ENCODE results near the gene PGBD5. TPM values are rescaled to one million over a fixed set of nuclear protein-coding genes. Genes with fewer than 3 reads are reported as not detected.
"Not testable (repeated sequence)": the region's sequence is repeated elsewhere in the genome, so short reads cannot be mapped to it uniquely, and the experiment has no call there.

PGBD5 gene
- total RNA-seq, 1 donor from 2014 or later = 19.7 TPM

- Mint-ChIP-seq H3K9me3 (no peaks in the 10 kb centered on the region), H3K36me3 (ENCODE audit: low read depth) (peaks cover 6% of the 10 kb centered on the region), H3K27me3 (ENCODE audit: low read depth) (peaks cover 74% of the 10 kb centered on the region), H3K27ac (ENCODE audit: unreplicated experiment) (no peak overlapping the region), H3K4me3 (peak overlapping the region; percentile 89), H3K4me1 (peaks cover 52% of the 10 kb centered on the region)
- no peak for TF ChIP-seq CTCF (conservative IDR thresholded peaks at IDR 0.05)
- peak; percentile 5 for DNase-seq (ENCODE audit: low read depth, low spot score)
These were observed 1.5 kb downstream of the PGBD5 start for GRCh38 chr1:230424391-230425251.

DNA sequence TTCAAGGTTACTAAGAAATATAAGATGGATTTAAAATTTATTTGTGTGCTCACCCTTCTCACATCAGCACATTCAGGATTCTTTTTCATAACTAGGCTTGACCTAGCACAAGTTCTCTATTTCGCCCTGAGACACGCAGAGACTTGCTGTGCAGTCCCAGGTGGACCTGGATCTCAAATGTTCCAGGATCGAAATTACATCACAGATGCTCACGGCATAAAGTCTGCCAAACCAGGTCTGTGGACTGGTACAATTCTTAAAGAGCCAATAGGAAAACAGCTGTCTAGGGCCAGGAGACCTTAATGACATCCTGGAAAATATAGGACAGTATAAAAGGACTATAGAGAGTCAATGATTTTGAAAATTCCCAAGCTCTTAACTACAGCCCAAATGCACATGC is 2.2 kb downstream of the PGBD5 start:
- Mint-ChIP-seq H3K27me3 (ENCODE audit: low read depth) (peaks cover 68% of the 10 kb centered on the region), H3K4me1 (peaks cover 46% of the 10 kb centered on the region)
- DNase-seq (ENCODE audit: low read depth, low spot score) = no peak

DNA sequence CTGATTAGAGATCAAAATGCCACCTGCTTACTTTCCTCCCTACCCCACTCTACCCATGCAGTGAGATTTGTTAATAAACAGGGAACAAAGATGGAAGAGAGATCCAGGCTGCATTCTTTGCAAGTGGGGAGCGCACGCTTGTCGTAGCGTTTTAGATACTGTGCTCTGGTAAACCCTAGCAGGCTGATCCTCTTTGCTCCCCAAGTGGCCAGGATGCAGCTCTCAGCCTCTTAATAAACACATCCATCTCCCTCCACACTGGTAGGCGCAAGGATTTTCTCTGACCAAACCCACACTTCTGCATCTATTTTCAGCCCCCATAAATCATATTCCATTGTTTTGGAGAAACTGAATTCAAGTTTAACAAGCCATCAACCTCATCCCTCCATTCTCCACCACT is 2.9 kb downstream of the PGBD5 start:
- H3K4me3 Mint-ChIP-seq = peak overlapping the region; percentile 44
- H3K27ac Mint-ChIP-seq (ENCODE audit: unreplicated experiment) = no peak overlapping the region
- peaks cover 43% of the 10 kb centered on the region for H3K4me1 Mint-ChIP-seq
- TF ChIP-seq CTCF (conservative IDR thresholded peaks at IDR 0.05) = no peak
- H3K9me3 Mint-ChIP-seq = no peaks in the 10 kb centered on the region
- peaks cover 66% of the 10 kb centered on the region for H3K27me3 Mint-ChIP-seq (ENCODE audit: low read depth)
- DNase-seq (ENCODE audit: low read depth, low spot score) = no peak
- H3K36me3 Mint-ChIP-seq (ENCODE audit: low read depth) = peaks cover 6% of the 10 kb centered on the region

More for the DNA sequence above, 2.2 kb downstream of the PGBD5 start:
- Mint-ChIP-seq H3K36me3 (ENCODE audit: low read depth) (peaks cover 6% of the 10 kb centered on the region), H3K9me3 (no peaks in the 10 kb centered on the region), H3K27ac (ENCODE audit: unreplicated experiment) (no peak overlapping the region), H3K4me3 (peak overlapping the region; percentile 89)
- no peak for TF ChIP-seq CTCF (conservative IDR thresholded peaks at IDR 0.05)

DNA sequence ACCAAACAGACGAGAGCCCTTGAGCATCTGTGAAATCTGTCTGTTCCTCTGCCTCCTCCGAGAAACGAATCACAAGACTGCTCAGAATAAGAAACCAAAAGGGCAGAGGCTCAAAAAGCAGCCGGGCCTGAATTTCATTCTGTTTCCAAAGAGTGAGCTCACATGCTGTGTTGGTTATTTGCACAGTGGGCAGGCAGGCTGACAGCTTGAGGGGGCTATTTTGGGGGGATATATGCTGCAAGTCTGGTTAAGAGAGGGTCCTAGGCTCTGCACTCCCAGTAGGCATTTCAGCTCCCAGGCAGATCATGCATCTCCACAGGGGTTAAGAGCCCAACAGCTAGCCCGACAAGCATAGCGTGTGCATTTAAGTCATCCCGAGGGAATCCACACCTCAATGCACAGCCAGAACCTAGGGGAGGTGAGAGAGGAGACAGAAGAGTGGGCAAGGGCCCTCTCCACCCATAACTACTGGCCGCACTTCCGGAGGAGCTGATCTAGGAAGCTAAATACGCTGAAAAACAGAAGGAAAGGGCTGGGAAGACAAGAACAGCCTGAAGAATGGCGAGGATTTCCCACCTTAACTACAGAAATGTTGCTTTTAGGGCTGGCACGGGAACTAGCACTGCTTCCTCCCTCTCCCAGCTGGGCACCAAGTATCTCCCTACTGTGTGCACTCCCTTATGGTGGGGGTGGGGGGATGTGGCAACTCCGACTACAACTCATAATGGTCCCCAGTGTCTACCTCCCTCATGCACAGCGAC is 3.7 kb downstream of the PGBD5 start:
- peaks cover 35% of the 10 kb centered on the region for H3K4me1 Mint-ChIP-seq
- peaks cover 6% of the 10 kb centered on the region for H3K36me3 Mint-ChIP-seq (ENCODE audit: low read depth)
- H3K27me3 Mint-ChIP-seq (ENCODE audit: low read depth) = peaks cover 60% of the 10 kb centered on the region
- no peaks in the 10 kb centered on the region for H3K9me3 Mint-ChIP-seq
- no peak overlapping the region for H3K27ac Mint-ChIP-seq (ENCODE audit: unreplicated experiment)
- no peak for DNase-seq (ENCODE audit: low read depth, low spot score)
- no peak for TF ChIP-seq CTCF (conservative IDR thresholded peaks at IDR 0.05)
- H3K4me3 Mint-ChIP-seq = peak overlapping the region; percentile 54

DNA sequence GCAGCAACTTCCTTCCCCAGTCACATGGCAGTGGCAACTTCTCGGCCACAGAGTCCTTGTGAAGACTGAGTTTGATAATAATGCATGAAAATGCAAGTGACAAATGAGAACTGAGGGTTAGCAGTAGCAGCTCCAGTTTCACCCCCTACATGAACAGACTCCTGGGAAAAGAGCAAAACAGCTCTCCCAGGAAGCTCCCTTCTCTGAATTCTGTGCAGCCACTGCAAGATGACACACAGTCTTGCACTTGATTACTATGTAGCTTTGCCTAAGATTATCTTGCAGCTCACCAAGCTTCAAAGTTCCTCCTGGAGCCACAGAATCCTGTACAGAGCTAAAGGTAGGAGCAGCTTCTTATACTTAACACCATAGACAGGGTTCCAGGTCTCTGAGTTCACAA is 4.7 kb downstream of the PGBD5 start:
- Mint-ChIP-seq H3K36me3 (ENCODE audit: low read depth) (peaks cover 6% of the 10 kb centered on the region), H3K27me3 (ENCODE audit: low read depth) (peaks cover 52% of the 10 kb centered on the region), H3K27ac (ENCODE audit: unreplicated experiment) (no peak overlapping the region), H3K4me1 (peaks cover 27% of the 10 kb centered on the region), H3K4me3 (no peak overlapping the region), H3K9me3 (no peaks in the 10 kb centered on the region)
- no peak for DNase-seq (ENCODE audit: low read depth, low spot score)
- TF ChIP-seq CTCF (conservative IDR thresholded peaks at IDR 0.05) = no peak

DNA sequence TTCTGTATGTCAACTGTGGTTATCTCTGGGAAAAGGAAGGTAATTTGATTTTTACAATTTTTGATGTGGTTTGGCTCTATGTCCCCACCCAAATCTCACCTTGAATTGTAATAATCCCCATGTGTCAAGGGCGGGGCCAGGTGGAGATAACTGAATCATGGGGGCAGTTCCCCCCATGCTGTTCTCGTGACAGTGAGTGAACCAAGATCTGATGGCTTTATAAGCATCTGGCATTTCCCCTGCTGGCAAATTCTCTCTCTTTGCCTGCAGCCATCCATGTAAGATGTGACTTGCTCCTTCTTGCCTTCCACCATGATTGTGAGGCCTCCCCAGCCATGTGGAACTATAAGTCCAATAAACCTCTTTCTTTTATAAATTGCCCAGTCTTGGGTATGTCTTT is 5.8 kb downstream of the PGBD5 start:
- Mint-ChIP-seq H3K27me3 (ENCODE audit: low read depth) (peaks cover 52% of the 10 kb centered on the region), H3K4me1 (peaks cover 27% of the 10 kb centered on the region)
- H3K36me3 Mint-ChIP-seq (ENCODE audit: low read depth); H3K4me3 Mint-ChIP-seq; H3K27ac Mint-ChIP-seq (ENCODE audit: unreplicated experiment); DNase-seq (ENCODE audit: low read depth, low spot score); H3K9me3 Mint-ChIP-seq: not testable (repeated sequence)
